ENCODE data around the gene CA10. TPM values are rescaled to one million over a fixed set of nuclear protein-coding genes. Genes with fewer than 3 reads are reported as not detected.

Gene CA10
- total RNA-seq, 4 donors from 2014 or later: not detected

DNA sequence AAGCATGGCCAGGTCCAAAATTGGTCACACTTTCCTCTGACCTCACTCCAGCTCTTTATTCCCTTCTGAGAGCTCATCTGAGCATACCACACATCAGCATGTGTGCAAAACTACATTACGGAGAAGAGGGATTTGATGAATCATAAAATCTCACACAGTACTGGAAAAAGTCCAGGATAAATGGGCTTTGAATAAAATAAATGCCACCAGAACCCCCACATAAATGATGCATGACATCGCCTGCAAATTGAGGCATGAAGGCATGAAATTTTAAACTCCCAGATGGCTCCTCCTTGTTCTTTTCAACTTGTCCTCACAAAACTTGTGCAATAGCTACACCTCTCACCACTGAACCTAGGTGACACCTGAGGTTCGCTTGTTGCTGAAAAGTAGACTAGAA lies 439.5 kb downstream of the CA10 start:
- TF ChIP-seq, protein P1, sequence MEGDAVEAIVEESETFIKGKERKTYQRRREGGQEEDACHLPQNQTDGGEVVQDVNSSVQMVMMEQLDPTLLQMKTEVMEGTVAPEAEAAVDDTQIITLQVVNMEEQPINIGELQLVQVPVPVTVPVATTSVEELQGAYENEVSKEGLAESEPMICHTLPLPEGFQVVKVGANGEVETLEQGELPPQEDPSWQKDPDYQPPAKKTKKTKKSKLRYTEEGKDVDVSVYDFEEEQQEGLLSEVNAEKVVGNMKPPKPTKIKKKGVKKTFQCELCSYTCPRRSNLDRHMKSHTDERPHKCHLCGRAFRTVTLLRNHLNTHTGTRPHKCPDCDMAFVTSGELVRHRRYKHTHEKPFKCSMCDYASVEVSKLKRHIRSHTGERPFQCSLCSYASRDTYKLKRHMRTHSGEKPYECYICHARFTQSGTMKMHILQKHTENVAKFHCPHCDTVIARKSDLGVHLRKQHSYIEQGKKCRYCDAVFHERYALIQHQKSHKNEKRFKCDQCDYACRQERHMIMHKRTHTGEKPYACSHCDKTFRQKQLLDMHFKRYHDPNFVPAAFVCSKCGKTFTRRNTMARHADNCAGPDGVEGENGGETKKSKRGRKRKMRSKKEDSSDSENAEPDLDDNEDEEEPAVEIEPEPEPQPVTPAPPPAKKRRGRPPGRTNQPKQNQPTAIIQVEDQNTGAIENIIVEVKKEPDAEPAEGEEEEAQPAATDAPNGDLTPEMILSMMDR (IDR thresholded peaks at IDR 0.05; ENCODE audit: low read depth): no peak

DNA sequence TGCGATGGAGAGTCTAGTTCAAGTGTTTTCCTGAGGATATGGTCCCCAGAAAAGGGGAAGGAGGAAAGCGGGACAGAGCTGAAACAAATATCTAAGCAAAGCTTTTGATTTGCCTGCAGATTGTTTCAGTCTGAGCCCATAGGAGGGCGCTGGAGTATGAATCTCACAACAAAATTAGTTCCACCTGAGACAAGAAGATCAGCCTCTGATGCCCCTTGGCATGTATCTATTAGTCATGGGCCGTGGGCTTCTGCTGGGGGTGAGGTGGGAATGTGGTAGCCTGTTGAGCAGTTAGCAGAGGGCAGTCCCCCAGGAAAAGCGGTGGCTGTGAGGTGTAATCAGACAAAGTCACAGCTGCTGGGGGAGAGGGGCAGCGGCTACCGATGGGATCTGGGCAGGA lies 446.9 kb downstream of the CA10 start:
- TF ChIP-seq, protein P1 (IDR thresholded peaks at IDR 0.05; ENCODE audit: low read depth): no peak

DNA sequence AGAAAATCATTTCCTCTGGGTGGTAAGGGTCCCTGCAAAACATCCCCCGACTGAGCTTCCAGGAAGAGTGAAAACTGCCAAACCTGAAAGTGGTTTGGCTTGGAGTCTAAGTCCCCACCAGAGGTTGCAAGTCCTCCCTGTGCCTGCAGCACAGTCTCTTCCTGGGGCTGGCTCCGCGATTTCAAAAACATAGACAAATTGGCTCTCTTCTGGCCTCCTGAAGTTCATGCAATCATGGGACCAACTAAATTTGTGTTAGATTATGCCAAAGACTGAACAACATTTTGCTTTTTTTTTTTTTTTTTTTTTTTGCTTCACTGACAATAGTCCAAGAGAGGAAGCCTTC lies 447.9 kb downstream of the CA10 start:
- TF ChIP-seq, protein P1 (IDR thresholded peaks at IDR 0.05; ENCODE audit: low read depth): no peak

DNA sequence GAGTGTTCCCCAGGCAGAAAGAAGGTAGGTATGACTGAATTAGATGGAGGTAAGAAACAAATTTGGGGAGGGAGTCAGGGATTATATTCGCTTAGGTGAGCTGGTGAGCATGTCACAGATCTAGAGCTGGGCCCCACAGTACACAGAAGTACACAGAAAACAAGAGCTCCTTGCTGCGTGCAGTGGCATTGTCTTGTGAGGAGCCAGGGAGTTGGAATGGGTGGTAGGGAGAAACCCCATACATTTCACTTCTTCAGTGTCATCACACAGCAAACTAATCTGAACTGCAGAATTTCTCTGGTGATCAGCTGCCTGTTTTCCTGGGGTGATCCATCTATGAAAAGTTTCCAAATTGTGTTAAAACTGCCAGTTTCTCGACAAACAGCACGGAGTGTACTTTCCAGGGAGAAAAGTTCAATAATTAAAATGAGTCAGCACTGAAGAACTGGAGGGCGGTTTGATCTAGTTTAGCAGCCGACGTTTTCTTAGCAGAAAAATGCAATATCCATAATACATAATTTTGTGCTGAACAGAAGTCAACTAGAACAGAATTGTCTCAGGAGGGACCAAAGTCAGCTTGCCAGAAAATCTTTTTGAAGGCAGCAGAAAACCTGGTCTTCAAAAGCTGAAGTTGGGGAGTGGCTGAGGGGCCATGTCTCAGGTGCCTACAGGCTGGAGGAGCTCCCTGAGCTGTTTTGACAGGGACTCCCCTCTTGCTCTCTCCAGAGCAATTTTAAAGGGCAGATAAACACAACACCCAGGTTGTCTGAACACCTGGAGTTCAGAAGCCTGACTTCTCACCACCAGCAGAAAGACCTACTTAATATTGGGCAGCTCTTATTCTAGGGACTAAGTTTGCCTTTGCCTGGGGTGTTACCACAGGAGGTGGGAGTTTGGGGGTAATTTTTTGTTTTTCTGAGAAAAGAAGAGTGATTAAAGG lies 448.6 kb downstream of the CA10 start:
- TF ChIP-seq, protein P1 (IDR thresholded peaks at IDR 0.05; ENCODE audit: low read depth): no peak

DNA sequence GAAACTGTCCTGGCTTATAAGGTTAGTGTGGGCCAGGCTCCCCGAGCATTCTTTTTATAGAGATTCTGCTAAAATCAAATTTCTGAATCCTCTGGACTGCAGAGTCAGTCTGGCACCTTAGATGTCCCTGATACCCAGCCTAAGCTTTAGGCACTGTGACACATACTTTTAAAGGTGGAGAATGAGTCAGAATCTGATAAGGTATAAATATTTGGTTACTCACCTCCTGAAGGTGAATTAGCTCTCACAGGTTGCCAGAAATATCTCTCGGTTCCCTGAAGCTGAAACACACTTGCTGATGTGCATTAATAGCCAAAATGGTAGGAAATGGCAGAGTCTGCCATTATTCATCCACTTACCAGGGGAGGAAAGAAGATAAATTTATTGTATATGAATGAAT lies 451.3 kb downstream of the CA10 start:
- TF ChIP-seq, protein P1 (IDR thresholded peaks at IDR 0.05; ENCODE audit: low read depth): no peak

DNA sequence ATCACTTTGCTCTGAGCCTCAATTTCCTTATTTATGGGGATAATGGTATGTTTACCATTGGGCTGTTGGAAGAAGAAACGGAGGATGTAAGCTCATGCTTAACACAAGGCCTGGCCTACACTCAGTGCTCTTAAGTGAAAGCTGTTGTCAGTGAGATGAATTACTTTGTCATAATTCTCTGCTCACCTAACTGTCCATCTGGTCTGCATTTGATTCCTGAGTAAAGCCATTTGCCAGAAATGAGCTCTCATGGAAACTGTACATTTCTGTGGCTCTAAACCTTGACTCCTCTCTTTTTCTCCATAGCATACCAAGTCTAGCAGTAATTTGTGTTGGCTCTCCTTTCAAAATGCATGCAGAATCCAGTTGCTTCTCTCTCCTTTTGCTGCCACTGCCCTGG lies 452.4 kb downstream of the CA10 start:
- TF ChIP-seq, protein P1 (IDR thresholded peaks at IDR 0.05; ENCODE audit: low read depth): no peak

DNA sequence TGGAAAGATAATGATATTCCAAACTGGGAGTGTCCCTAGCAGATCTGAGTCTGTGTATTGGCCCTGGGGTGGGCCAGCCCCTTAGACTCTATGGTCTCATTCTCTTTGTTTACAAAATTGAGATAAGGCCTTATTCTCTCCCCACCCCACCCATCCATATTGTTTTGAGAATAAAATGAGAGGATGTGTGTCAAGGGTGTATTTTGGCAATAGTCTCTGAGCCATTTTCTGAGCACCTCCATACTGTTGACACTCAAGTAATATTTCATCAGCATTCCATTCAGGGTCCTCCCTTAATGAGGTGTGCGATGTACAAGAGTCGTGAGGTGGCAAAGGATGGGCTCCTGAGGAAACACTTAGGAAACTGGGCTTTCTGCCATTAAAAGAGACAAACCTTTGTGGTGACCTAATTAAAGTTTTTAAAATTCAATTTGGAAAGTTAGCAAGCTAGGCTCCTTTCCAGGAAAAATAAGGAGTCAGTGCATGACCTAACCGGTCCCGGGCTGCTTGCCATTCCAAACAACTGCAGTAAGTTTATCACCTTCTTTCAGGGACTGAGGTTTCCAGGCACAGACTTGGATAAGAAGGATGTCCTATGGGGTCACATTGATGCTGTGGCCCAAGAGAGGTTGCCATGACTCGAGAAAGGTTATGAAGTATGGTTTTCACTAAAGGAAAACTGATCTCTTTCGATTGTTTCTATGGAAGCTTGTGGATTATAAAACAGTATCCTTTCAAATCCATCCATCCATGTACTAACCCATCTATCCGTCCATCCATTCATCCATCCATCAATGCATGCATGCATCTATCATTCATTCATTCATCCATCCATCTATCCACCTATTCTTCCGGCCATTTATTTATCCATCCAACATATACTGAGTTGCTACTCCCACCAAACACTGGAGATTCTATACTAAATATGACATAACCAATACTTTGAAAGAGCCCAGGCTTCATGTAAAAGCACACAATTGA lies 454.9 kb downstream of the CA10 start:
- TF ChIP-seq, protein P1 (IDR thresholded peaks at IDR 0.05; ENCODE audit: low read depth): no peak

All from subcutaneous adipose tissue (tissue), 4 donors.